PC-9 (cell line): ENCODE measurements around the gene TFAP2A. TPM values are rescaled to one million over a fixed set of nuclear protein-coding genes. Genes with fewer than 3 reads are reported as not detected.

ENCODE experiments used
- BruUV-seq: library from RNA; stranded (reverse); fragments of 400-500 nt; replicated peaks from 2 replicates; lab custom pipeline; 2021; lab: Mats Ljungman, UMichigan
- CTCF ChIA-PET: fragments of 300-600 bp; sonication (Branson Sonifier 250); formaldehyde crosslinking; loops from one replicate; lab custom pipeline; 2022; ENCODE audit warnings: antibody characterized with exemption; lab: Charles Lee
- POLR2A ChIA-PET: fragments of 300-600 bp; sonication (Branson Sonifier 250); formaldehyde crosslinking; loops from one replicate; lab custom pipeline; 2022; ENCODE audit warnings: antibody characterized with exemption; ENCODE audit not compliant: unreplicated experiment; lab: Charles Lee
- DNase-seq, 2 experiments: peaks; one replicate each; pipeline versions ENCODE4 v3.0.0 to v3.0.0-alpha.2; 2015 to 2022; ENCODE audit warnings: mixed read lengths in 1 of 2
- H2AFZ ChIP-seq: fragments of 200-600 bp; sonication (generic); 2 replicates; pipeline ENCODE4 v1.8.1; 2017; ENCODE audit warnings: antibody characterized with exemption
- H3F3A ChIP-seq: fragments of 200-600 bp; sonication (generic); 2 replicates; pipeline ENCODE4 v1.8.1; 2017; ENCODE audit warnings: antibody characterized with exemption, mild to moderate bottlenecking, low read depth; ENCODE audit not compliant: insufficient read depth
- H3K27ac ChIP-seq: fragments of 200-600 bp; sonication (generic); 2 replicates; pipeline ENCODE4 v1.6.1; 2016; ENCODE audit warnings: mixed run types
- H3K27me3 ChIP-seq: fragments of 200-600 bp; sonication (generic); 2 replicates; pipeline ENCODE4 v1.6.1; 2016; ENCODE audit warnings: low read depth, mixed run types; ENCODE audit not compliant: insufficient read depth
- H3K36me3 ChIP-seq: fragments of 200-600 bp; sonication (generic); 2 replicates; pipeline ENCODE4 v1.6.1; 2016; ENCODE audit warnings: low read depth, mixed run types
- H3K4me1 ChIP-seq: fragments of 200-600 bp; sonication (generic); replicated peaks from 2 replicates; pipeline ENCODE4 v1.6.1; 2016; ENCODE audit warnings: mixed run types; ENCODE audit not compliant: insufficient read depth
- H3K4me2 ChIP-seq: fragments of 200-600 bp; sonication (generic); 2 replicates; pipeline ENCODE4 v1.6.1; 2017; ENCODE audit warnings: mixed run types
- H3K4me3 ChIP-seq: fragments of 200-600 bp; sonication (generic); 2 replicates; pipeline ENCODE4 v1.6.1; 2016; ENCODE audit warnings: mixed run types
- H3K79me2 ChIP-seq: fragments of 200-600 bp; sonication (generic); 2 replicates; pipeline ENCODE4 v1.6.1; 2017; ENCODE audit warnings: low read depth, mixed run types
- H3K9me2 ChIP-seq: fragments of 200-600 bp; sonication (generic); 2 replicates; pipeline ENCODE4 v1.8.1; 2017; ENCODE audit warnings: mild to moderate bottlenecking; ENCODE audit not compliant: insufficient read depth
- H3K9me3 ChIP-seq: fragments of 200-600 bp; sonication (generic); 2 replicates; pipeline ENCODE4 v1.8.1; 2016; ENCODE audit warnings: low read depth; ENCODE audit not compliant: insufficient read depth
- H4K20me1 ChIP-seq: fragments of 200-600 bp; sonication (generic); 2 replicates; pipeline ENCODE4 v1.8.1; 2017; ENCODE audit not compliant: insufficient read depth
- EZH2 ChIP-seq: fragments of 200-600 bp; sonication (generic); IDR thresholded peaks from 2 replicates; pipeline ENCODE4 v1.8.0; 2017; ENCODE audit warnings: antibody characterized with exemption, low read depth
- intact Hi-C: fragments of 100-400 bp; cut with micrococcal nuclease; formaldehyde crosslinking; loops from one replicate; pipeline ENCODE4 v1.10.0; 2022; ENCODE audit not compliant: unreplicated experiment
- total RNA-seq: library from RNA; stranded (reverse); gene quantifications from 2 replicates; pipeline ENCODE4 v1.2.3, GENCODE V29; 2021
- TF ChIP-seq, protein P1 (sequence below): fragments of 200-600 bp; sonication (generic); conservative IDR thresholded peaks from 2 replicates; pipeline ENCODE4 v1.6.1; 2017; ENCODE audit warnings: mixed run types, antibody characterized with exemption, mild to moderate bottlenecking, moderate library complexity

The TFAP2A gene
- total RNA-seq, 1 experiment from 2014 or later, result 43.8 TPM

DNA sequence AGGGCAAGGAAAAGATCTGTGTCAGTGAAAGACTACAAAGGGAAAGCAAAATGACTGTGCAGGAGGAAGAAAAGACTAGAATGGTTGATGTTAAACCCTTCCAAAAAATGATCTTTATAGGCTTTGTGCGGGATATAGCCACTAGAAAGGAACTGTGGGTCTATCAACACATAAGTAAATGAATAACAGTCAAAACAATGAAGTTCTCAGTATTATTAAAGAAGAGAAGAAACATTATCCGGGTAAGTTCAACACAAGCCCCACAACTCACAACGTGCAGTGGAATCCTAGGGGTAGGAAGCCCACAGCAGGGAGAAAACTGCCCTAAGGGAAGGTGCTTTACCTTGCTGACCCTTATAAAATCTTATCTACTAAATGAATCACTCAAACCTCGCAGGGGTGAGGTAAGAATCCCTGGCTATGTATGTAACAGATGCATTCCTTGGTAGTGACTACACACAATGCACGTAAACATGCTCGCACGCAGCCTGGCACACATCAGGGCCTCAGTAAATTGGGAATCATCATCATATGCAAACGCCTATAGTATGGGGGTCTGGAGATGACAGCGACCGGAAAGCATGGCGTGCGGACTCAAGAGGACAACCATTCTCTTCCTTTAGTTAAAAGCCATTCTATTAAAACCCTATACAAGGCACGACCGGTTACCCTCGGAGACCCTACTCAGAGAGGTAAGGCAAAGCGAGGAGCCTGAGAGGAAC lies 11.3 kb downstream of the TFAP2A start:
- H3K4me1 ChIP-seq, result peaks cover 66% of the 10 kb centered on the region
- peaks cover 37% of the 10 kb centered on the region; the same call in 1 of the 2 replicates for H3F3A ChIP-seq
- BruUV-seq, result no TSS peak
- peak overlapping the region; percentile 98 for H3K27ac ChIP-seq
- intact Hi-C loops, result loop anchor here (1.0 to 5.0 kb wide), 10 partner anchors 56 to 1421 kb away; no protein-coding TSS in a partner anchor
- ChIA-PET CTCF (interaction anchor here (0.7 kb wide), 1 partner anchor 26 kb away, joined by 3 read pairs; no protein-coding TSS in a partner anchor), POLR2A (interaction anchor here (0.6 kb wide), 1 partner anchor 428 kb away, joined by 3 read pairs; no protein-coding TSS in a partner anchor)
- no peaks in the 10 kb centered on the region for H3K27me3 ChIP-seq
- H3K9me2 ChIP-seq, result no peaks in the 10 kb centered on the region
- H3K4me3 ChIP-seq, result peak overlapping the region; percentile 83
- H3K36me3 ChIP-seq, result peaks cover 32% of the 10 kb centered on the region
- H3K79me2 ChIP-seq, result peaks cover 61% of the 10 kb centered on the region
- H3K9me3 ChIP-seq, result no peaks in the 10 kb centered on the region
- peak; percentile 66 to 94 for DNase-seq
- H3K4me2 ChIP-seq, result peak overlapping the region; percentile 99
- H2AFZ ChIP-seq, result peak overlapping the region; percentile 69; the same call in 1 of the 2 replicates
- H4K20me1 ChIP-seq, result no peaks in the 10 kb centered on the region
- TF ChIP-seq, protein P1, sequence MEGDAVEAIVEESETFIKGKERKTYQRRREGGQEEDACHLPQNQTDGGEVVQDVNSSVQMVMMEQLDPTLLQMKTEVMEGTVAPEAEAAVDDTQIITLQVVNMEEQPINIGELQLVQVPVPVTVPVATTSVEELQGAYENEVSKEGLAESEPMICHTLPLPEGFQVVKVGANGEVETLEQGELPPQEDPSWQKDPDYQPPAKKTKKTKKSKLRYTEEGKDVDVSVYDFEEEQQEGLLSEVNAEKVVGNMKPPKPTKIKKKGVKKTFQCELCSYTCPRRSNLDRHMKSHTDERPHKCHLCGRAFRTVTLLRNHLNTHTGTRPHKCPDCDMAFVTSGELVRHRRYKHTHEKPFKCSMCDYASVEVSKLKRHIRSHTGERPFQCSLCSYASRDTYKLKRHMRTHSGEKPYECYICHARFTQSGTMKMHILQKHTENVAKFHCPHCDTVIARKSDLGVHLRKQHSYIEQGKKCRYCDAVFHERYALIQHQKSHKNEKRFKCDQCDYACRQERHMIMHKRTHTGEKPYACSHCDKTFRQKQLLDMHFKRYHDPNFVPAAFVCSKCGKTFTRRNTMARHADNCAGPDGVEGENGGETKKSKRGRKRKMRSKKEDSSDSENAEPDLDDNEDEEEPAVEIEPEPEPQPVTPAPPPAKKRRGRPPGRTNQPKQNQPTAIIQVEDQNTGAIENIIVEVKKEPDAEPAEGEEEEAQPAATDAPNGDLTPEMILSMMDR, result no peak

GRCh38 chr6:10402648-10403311 lies 12.1 kb downstream of the TFAP2A start:
- Histone ChIP-seq H3K27ac (peak overlapping the region; percentile 98), H3K4me1 (peaks cover 59% of the 10 kb centered on the region), H3K27me3 (no peaks in the 10 kb centered on the region), H3K79me2 (peaks cover 54% of the 10 kb centered on the region), H3F3A (peaks cover 34% of the 10 kb centered on the region; the same call in 1 of the 2 replicates), H3K9me2 (no peaks in the 10 kb centered on the region), H3K36me3 (peaks cover 27% of the 10 kb centered on the region), H2AFZ (no peak overlapping the region), H3K4me2 (peak overlapping the region; percentile 99), H3K4me3 (peak overlapping the region; percentile 83; the same call in 1 of the 2 replicates), H3K9me3 (no peaks in the 10 kb centered on the region), H4K20me1 (no peaks in the 10 kb centered on the region)
- ChIA-PET CTCF (no interaction called here), POLR2A (no interaction called here)
- TF ChIP-seq, protein P1, result no peak
- no peak for TF ChIP-seq EZH2
- TSS peak; percentile 11 for BruUV-seq
- intact Hi-C loops, result loop anchor here (5.0 kb wide), 8 partner anchors 55 to 1420 kb away; no protein-coding TSS in a partner anchor
- no peak for DNase-seq

DNA sequence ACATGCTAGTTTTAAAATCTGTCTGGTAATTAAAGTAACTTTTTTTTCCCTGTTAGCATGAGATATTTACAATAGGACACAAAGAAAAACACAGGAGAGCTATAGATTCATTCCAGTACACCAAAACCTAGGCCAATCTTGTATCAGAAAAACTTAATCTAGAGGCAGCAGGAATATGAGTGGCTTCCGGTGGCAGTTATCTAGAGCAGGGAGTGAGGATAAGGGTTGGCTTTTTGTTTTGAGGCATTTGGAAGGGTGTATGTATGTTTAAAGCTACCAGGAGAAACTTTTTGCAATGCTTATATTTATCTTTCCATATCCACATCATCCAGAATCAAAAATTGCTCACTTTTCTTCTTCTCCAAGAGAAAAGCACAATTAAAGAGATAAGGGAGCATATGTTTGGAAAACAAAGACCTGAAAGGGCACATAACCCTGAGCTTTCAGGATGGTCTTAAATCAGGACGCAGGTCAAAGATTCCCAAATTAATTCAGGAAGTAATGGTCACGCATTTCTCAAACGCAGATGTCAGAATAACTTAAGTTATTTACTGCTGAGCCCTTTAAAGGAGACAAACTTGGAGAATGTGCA lies 13.1 kb downstream of the TFAP2A start:
- Histone ChIP-seq H3K9me2 (no peaks in the 10 kb centered on the region), H3K36me3 (peaks cover 24% of the 10 kb centered on the region), H3K79me2 (peaks cover 43% of the 10 kb centered on the region), H3K27me3 (no peaks in the 10 kb centered on the region), H4K20me1 (no peaks in the 10 kb centered on the region), H3K27ac (no peak overlapping the region), H3F3A (peaks cover 26% of the 10 kb centered on the region; the same call in 1 of the 2 replicates), H3K4me3 (no peak overlapping the region), H3K4me1 (peaks cover 48% of the 10 kb centered on the region), H3K4me2 (no peak overlapping the region), H2AFZ (no peak overlapping the region), H3K9me3 (no peaks in the 10 kb centered on the region)
- CTCF ChIA-PET, result interaction anchor here (0.6 kb wide), 1 partner anchor 48 kb away, joined by 5 read pairs; no protein-coding TSS in a partner anchor
- TF ChIP-seq, protein P1, result no peak
- TF ChIP-seq EZH2, result no peak
- POLR2A ChIA-PET, result interaction anchor here (0.6 to 0.7 kb wide), 2 partner anchors 97 to 501 kb away, joined by 3 read pairs; no protein-coding TSS in a partner anchor
- intact Hi-C loops, result loop anchor here (5.0 kb wide), 8 partner anchors 54 to 1419 kb away; no protein-coding TSS in a partner anchor
- no TSS peak for BruUV-seq
- DNase-seq, result no peak
